Activated T-cell treated with anti-CD3 and anti-CD28 coated beads for 1 hour (primary cell): ENCODE results near the gene URM1.
"Not testable (repeated sequence)": the region's sequence is repeated elsewhere in the genome, so short reads cannot be mapped to it uniquely, and the experiment has no call there.

Experiments used
- DNase-seq: peaks from one replicate; pipeline ENCODE4 v3.0.0-alpha.2; 2020; ENCODE audit warnings: low read depth

Gene URM1

DNA sequence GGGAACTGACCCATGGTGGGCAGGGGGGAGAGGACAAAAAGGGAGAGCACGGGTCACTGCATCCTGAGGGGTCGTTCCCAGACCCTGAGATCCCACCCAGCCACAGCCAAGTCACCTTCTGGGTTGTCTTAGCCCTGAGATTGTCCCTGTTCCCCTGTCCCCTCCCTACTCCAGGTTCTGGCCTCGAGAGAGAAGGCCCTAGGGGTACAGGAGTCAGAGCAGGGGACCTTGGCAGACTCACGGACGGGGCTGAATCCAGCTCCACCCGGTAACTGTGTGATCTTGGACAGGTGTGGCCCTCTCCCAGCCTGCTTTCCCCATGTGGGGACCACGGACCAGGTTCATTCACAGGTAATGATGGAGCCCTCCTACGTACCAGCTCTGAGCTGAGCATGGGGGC is 38.3 kb downstream of the URM1 start:
- DNase-seq = no peak

DNA sequence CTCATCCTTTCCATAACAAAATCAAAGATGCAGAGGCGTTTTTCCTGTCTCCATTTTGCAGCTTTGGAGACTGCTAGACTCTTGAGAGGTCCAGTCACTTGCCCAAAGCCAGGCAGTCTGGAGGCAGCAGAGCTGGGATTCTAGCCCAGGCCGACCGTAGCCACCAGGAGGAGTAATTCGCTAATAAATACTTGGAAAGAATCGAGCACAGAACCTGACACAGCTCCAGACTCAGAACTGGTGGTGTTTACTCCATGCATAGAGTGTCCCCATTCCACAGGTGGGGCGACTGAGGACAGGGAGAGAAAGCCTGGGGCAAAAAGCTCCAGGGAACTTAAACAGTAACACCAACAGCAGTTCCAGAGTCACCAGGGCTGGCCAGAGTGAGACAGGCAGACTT is 38.8 kb downstream of the URM1 start:
- DNase-seq = no peak

DNA sequence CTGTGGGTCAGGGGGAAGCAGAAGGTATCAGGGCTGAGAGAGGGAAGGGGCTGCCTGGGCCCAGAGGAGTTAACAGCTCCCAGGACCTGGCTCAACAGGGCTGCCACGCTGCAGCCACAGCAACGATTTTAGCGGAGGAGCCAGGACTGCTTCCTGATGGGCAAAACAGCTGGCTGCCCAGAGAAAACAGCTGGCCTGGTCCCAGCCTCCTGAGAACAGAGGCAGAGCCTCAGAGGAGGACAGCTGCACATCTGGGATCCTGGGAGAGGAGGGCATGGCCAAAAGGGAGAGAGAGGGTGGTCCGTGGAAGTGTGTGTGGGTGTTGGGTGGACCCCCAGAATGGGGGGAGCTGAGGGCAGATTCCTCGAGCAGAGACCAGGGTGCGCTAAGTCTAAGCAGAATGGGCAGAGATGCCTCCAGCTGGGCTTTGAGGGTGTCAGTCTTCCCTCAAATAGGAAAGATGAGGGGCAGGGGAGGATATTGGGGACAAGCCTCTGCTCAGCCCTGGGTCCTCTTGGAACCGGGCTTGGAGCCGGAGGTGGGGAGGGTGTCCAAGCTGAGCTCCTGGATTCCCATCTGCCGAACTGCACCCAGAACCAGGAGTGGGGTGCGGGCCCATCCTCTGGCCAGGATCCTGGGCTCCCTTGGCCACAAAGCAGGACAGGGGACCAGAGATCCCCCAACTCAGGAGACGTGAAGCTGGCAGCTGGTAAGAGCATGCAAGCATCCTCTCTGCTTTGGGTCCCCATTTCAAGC is 40.4 kb downstream of the URM1 start:
- no peak for DNase-seq

DNA sequence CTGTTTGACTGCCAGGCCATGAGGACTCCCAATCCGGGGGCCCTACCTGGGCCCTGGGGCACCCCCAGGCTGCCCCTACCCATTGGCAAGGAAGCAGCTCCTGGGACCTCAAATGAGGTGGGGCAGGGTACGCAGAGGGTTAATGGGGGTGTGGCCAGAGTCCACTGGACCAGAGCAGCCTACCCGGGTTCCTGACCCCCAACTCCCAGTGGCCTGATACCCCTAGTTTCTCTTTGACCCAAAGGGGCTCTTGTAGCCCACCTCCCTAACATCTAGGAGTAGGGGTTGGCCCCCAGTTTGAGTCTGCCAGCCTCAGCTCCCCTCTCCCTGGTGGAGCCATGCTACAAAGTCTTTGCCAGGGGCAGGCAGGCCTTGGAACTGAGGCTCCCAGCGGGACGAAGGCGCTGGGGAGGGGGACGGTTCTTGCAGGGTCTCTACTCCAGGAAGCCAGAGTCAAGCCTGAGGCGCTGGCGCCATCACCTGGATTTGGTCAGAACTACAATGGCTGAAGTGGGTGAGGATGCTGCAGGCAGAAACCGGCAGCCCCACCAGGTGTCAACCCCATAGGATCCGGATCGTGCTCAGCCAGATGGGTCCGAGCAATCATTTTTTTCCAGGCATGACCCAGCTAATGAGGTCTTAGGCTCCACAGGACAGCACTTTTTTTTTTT is 41.1 kb downstream of the URM1 start:
- DNase-seq = peak; percentile 35

DNA sequence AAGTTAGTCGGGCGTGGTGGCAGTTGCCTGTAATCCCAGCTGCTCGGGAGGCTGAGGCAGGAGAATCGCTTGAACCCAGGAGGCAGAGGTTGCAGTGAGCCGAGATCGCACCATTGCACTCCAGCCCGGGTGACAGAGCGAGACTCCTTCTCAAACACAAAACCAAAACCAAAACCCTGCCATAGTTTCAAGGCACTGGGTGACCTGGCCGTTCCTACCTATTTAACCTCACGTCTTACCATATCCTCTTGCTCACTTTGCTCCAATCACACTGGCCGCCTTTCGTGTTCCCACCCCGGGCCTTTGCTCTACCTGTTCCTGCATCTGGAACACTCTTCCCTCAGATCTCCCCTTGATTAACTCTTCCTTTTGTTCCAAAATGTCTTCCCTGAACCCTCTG is 42.6 kb downstream of the URM1 start:
- DNase-seq = not testable (repeated sequence)

DNA sequence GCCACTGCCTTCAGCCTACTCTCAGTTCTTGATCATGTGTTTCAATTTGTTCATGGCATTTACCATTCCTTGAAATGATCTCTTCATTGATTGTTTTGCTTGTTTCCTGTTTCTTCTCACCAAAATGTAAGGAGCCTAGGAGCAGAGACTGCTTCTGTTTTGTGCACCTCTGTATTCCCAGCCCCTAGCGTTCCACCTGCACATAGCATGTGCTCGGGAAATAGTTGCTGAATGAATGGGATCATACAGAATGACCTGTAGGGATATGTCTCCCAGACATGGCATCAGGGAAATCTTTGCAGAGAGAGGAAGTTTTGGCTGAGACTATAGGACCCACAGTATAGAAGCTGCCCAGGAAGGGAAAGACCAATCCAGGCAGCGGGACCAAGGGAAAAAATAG is 43.3 kb downstream of the URM1 start:
- DNase-seq = no peak

DNA sequence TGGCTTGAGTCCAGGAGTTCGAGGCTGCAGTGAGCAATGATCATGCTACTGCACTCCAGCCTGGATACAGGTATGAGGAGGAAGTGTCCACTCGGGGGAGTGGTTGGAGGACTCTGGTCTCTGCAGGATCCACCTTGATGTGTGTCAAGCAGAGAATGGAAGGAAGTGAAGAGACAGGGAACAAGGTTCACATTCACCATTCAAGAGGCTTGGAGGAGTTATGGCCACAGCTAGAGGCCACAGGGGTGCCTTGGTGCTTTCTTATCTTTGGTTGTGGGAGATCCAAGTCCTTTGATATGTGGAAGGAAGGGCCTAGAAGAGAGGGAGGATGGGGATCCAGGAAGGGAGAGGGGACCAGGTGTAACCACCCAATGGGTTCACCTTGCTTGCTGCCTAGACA is 44.1 kb downstream of the URM1 start:
- DNase-seq = no peak

DNA sequence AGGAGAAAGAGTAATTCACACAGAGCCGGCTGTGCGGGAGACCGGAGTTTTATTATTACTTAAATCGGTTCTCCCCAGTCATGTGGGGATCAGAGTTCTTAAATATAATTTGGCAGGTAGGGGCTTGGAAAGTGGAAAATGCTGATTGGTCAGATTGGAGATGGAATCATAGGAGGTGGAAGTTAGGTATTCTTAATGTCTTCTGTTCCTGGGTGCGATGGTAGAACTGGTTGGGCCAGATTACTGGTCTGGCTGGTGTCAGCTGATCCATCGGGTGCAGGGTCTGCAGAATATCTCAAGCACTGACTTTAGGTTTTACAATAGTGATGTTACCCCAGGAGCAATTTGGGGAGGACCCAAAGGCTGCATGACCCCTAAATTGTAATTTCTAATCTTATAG is 44.8 kb downstream of the URM1 start:
- DNase-seq = no peak

DNA sequence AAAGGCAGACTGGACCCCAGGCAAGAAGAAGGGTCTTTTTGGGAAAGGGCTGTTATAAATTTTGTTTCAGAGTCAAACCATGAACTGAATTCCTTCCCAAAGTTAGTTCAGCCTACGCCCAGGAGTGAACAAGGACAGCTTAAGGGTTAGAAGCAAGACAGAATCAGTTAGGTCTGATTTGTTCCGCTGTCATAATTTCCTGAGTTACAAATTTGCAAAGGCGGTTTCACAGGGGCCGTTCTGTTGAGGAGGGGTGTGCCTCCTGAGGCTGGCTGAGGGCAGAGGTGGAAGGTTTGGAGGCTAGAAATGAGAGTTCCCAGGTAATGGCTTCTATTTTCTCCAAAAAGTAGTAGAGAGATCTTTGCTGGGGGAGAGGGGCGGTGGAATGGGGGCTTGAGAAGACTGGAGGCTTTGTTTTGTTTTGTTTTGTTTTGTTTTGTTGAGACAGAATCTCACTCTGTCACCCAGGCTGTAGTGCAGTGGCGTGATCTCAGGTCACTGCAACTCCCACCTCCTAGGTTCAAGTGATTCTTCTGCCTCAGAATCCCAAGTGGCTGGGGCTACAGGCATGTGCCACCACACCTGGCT is 45.4 kb downstream of the URM1 start:
- no peak for DNase-seq

DNA sequence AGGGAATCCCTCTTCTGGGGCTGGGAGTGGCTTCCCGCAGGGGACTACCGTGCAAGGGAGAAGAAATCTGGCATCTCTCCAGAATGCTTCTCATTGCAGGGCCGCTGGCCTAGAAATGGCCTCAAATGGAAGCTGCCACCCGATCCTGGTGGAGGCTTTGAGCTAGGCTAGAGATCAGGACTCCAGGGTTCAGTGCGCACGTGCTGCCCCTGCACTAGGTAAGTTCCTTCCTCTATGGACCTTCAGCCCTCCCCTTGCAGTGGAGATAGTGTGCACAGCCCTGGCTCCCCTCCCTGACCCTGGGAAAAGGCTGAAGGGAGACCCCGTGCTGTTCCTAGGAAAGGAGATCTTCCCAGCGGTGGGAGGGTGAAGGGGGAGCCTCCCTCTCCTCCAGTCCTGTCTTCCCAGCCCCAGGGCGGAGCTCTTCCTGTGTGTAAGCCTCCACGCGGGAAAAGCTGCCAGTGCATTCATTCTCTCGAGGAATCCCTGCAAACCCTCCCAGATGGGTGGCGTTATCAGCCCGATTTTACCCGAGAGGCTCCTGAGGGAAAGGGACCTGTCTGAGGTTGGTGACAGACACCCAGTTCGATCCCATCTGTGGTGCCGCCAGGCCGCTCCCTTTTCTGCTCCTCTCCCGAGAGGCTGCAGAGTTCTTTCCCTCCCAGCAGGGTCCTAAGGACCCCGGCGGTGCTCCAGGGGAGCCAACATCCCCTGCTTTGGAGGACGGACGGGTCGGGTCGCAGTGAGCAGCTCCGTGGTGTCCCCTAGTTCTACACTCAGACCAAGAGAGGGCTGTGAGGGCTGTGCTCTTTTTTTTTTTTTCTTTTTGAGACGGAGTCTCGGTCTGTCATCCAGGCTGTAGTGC is 48.1 kb downstream of the URM1 start:
- no peak for DNase-seq

DNA sequence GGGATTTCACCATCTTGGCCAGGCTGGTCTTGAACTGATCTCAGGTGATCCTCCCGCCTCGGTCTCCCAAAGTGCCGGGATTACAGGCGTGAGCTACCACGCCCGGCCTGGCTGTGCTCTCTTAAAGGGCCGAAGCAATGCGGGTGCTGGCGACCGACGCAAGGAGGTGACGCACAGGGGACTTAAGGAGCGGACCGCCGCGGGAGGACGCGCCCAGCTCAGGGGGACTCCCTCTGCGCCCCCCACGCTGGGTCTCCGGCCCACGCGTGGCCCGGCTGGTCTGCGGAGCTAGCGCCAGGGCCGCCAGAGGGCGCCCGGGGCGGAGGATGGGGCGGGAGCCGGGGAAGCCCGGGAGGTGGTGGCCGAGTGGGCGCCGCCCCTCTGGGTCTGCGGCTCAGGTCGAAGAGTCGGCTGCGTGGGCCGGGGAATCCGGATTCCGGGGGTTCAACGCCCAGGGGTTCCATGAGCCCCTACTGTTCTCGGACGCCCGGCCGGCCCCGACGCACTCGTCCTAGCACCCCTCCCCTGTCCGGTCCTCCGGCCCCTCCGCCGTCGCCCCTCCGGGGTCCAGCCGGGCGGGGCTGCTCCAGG is 49.0 kb downstream of the URM1 start:
- DNase-seq = peak; percentile 53

DNA sequence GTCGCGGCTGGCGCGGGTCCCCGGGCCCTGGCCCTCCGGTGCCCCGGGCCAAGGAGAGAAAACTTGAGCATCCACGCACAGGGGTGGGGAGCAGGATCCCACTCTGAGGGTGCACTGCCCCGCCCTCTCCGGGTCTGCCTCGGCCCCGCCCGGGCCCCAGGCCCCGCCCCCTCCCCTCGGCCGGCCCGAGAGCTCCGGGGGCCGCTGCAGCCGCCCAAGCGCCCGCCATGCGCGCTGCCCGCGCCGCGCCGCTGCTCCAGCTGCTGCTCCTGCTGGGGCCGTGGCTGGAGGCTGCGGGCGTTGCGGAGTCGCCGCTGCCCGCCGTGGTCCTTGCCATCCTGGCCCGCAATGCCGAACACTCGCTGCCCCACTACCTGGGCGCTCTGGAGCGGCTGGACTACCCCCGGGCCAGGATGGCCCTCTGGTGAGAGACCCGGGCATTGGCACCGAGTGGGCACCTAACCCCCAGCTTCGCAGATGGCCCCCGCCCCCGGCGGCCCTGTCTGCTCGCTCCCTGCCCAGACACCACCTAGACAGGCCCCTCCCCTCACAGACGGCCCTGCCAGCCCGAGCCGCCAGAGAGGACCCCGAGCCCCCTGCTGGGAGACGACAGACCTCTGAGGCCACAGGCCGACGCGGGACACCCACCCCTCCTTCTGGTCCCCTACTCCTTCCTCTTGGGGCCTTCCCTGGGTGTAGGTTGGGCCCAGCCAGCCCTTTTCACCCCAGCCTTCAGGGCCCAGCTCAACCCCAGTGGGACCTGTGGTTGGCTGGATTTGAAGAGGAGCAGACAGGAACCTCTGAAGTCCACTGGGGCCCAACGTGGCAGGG is 49.7 kb downstream of the URM1 start, which contains the start of gene CERCAM:
Gene CERCAM, plus strand, starts transcription at position 207 of the 831 bp plus-strand sequence. Its CDS starts 21 bp downstream, at position 228.
- peak; percentile 33 for DNase-seq

DNA sequence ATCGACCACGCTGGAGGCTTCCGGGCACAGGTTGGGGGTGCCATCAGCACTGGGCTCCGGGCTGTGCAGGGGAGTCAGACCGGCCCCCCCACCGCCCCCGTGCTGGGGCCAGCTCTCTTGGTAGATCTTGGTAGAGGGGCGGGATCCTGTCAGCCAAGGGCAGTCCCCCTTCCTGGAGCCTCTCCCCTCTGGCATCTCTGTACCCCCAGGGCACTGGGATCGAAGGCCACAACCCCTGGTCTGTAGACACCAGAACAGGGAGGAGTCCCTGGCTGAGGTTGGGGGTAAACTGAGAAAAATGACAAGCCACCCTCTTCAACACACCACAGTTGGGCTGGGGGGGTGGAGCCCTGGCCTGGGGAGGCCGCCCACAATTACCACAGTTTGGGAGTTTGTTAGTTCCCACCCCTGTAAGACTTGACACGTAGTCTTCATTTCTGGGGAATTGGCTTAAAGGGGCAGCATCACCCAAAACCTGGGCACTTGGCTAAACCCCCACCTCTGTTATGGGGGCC is 50.4 kb downstream of the URM1 start:
- no peak for DNase-seq

DNA sequence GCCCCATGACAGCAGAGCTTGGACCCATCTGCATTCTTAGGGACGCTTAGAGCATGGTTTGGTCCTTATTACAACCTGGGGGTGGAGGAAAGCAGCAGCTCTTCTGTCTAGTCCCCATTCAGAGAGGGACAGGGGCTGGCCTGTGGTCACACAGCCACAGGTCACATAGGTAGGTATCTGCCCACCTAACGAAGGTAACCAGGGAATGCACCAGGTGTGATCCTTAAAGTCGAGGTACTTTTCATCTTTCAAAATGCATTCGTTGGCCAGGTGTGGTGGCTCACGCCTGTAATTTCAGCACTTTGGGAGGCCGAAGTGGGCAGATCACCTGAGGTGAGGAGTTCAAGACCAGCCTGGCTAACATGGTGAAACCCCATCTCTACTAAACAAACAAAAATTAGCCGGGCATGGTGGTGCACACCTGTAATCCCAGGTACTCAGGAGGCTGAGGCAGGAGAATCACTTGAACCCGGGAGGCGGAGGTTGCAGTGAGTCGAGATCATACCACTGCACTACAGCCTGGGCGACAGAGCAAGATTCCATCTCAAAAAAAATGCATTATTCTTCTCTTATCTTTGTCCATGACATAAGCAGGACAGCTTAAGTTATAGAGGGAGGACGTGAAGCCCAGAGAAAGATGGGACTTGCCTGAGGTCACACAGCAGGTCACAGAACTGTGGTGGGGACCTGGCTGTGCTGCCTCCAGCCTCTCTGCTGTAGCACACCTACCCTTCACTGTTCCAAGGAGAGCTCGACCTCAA is 51.0 kb downstream of the URM1 start:
- DNase-seq = not testable (repeated sequence)

DNA sequence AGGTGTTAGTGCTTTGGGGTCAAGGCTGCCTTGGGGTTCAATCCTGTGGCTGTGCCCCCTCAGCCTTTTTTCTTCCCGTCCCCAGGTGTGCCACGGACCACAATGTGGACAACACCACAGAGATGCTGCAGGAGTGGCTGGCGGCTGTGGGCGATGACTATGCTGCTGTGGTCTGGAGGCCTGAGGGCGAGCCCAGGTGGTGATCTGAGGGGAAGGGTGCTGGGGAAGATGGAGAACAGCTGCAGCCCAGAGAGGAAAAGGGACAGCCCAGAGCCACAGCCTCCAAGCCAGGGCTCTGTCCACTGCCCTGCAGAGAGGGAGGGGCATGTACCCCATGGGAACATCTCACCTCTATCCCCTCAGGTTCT is 51.6 kb downstream of the URM1 start:
- no peak for DNase-seq

DNA sequence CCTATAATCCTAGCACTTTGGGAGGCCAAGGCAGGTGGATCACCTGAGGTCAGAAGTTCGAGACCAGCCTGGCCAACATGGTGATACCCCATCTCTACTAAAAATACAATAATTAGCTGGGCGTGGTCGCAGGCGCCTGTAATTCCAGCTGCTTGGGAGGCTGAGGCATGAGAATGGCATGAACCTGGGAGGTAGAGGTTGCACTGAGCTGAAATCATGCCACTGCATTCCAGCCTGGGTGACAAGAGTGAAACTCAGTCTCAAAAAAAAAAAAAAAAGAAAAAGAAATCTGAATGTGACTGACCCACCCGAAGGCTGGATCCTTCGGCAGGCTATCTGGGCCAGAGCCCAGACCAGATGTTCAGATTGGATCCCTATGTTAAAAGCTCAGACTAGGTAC is 52.2 kb downstream of the URM1 start:
- not testable (repeated sequence) for DNase-seq

DNA sequence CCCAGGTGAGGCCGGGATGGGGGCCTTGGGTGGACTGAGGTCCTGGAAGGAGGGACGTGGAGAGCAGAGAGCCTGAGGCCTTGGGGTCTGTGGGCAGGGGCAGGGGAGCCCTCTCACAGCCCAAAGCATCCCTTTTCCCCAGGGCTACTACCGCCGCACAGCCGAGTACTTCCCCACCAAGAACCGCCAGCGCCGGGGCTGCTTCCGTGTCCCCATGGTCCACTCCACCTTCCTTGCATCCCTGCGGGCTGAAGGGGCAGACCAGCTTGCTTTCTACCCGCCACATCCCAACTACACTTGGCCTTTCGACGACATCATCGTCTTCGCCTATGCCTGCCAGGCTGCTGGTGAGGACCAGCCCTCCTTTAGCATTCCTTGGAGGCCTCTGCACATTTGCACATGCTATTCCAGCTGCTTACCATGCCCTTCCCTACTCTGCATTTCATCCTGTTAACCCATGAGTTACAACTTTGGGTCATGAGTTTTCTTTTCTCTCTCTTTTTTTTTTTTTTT is 53.1 kb downstream of the URM1 start:
- no peak for DNase-seq

DNA sequence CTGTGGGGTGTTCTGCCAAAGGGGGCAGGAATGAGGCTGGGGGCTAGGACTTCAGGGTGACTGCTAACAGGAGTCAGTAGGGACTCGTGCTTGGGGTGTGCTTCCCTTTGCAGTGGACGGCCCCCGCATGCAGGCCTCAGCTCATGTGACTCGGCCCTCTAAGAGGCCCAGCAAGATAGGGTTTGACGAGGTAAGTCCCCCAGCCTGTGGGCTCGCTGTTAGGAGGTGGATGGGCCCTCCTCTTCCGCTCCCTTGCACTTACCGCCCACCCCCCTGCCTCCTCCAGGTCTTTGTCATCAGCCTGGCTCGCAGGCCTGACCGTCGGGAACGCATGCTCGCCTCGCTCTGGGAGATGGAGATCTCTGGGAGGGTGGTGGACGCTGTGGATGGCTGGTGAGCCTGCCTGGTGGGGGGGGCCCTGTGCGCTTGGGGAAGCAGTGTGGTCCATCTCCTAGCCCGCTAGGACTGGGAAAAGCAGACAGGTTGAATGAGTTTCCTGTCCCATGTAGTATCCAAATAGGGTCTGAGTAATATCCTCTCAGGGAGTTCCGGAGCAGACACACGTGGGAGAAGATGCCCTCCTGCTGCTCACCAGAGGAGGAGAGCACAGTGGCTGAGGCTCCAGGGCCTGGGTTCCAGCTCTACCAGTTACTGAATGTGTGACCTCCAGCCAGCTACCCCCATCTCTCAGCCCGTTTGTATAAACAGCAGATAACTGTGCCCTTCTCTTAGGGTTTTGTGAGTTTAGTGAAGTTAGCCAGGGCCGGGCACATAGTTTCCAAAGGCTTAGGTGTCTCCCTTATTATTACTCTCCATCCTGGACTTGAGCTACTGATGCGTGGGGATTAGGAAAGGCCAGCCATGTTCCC is 57.7 kb downstream of the URM1 start:
- no peak for DNase-seq
